ENCODE measurements around the gene HMGN5.

Gene HMGN5

GRCh38 chrX:81121513-81122363 lies 80.0 kb downstream of the HMGN5 start:
- DNase-seq = peak; percentile 69 to 98 (median 86)
- intact Hi-C loops (cut with DNase I) = loop anchor here (5.0 kb wide), 1 partner anchor 314 kb away; the partner anchor contains the start of gene BRWD3

GRCh38 chrX:81120936-81121371 lies 80.8 kb downstream of the HMGN5 start:
- intact Hi-C loops (cut with DNase I) = loop anchor here (5.0 kb wide), 1 partner anchor 314 kb away; the partner anchor contains the start of gene BRWD3
- peak in 6 of 10 donors; percentile 12 to 85 (median 32) for DNase-seq

- no peak for DNase-seq
- intact Hi-C loops (cut with DNase I) = loop anchor here (5.0 kb wide), 1 partner anchor 313 kb away; the partner anchor contains the start of gene BRWD3
Observed at GRCh38 chrX:81120258-81120935, 81.3 kb downstream of the HMGN5 start.

GRCh38 chrX:81114757-81115156 lies 87.0 kb downstream of the HMGN5 start:
- intact Hi-C loops (cut with DNase I) = loop anchor here (10.0 kb wide), 1 partner anchor 240 kb away; no protein-coding TSS in a partner anchor
- no peak for DNase-seq

- no peak for DNase-seq
- intact Hi-C loops (cut with DNase I) = loop anchor here (10.0 kb wide), 1 partner anchor 235 kb away; no protein-coding TSS in a partner anchor
Observed at GRCh38 chrX:81110286-81110685, 91.4 kb downstream of the HMGN5 start.

- intact Hi-C loops (cut with DNase I) = no loop called here
- DNase-seq = no peak
Observed at GRCh38 chrX:81082649-81083048, 119.1 kb downstream of the HMGN5 start.
